Kidney (tissue), 14 donors: ENCODE results near the gene C1orf174. TPM values are rescaled to one million over a fixed set of nuclear protein-coding genes. Genes with fewer than 3 reads are reported as not detected.

Source experiments
- DNase-seq, 5 donors: peaks; one replicate each; pipeline ENCODE4 v3.0.0-alpha.2; 2013 to 2020
- FAIRE-seq: peaks from 2 replicates; lab custom pipeline; 2012; peaks lifted over from hg19 to GRCh38; lab: Jason Lieb, UNC
- H3K27ac ChIP-seq, 2 donors: one replicate each; pipeline ENCODE4 v1.7.0; 2013; ENCODE audit warnings: low read depth in 2 of 2, low read length in 2 of 2, inconsistent platforms in 1 of 2
- H3K27me3 ChIP-seq: one replicate; pipeline ENCODE4 v1.7.1; 2013; ENCODE audit warnings: low read length, inconsistent platforms; ENCODE audit not compliant: control insufficient read depth, insufficient read depth
- H3K36me3 ChIP-seq, 3 donors: one replicate each; pipeline versions ENCODE4 v1.7.0 to v1.7.1; 2013; ENCODE audit warnings: low read length in 3 of 3, control low read depth in 1 of 3, inconsistent platforms in 1 of 3; ENCODE audit not compliant: insufficient read depth in 3 of 3, control insufficient read depth in 2 of 3
- H3K4me1 ChIP-seq, 3 donors: one replicate each; pipeline versions ENCODE4 v1.7.0 to v1.7.1; 2013; ENCODE audit warnings: low read length in 3 of 3, inconsistent platforms in 1 of 3, low read depth in 1 of 3; ENCODE audit not compliant: control insufficient read depth in 2 of 3, insufficient read depth in 2 of 3
- H3K4me3 ChIP-seq, 3 donors: one replicate each; pipeline versions ENCODE4 v1.7.0 to v1.8.1; 2013; ENCODE audit warnings: low read length in 3 of 3, control low read depth in 1 of 3, inconsistent platforms in 1 of 3
- H3K9ac ChIP-seq, 3 donors: one replicate each; pipeline versions ENCODE4 v1.7.0 to v1.7.1; 2013; ENCODE audit warnings: low read length in 3 of 3, control low read depth in 1 of 3, inconsistent platforms in 1 of 3
- H3K9me3 ChIP-seq, 3 donors: one replicate each; pipeline versions ENCODE4 v1.7.0 to v1.7.1; 2013; ENCODE audit warnings: low read length in 3 of 3, control low read depth in 1 of 3, inconsistent platforms in 1 of 3; ENCODE audit not compliant: control insufficient read depth in 2 of 3, insufficient read depth in 1 of 3
- CTCF ChIP-seq: IDR thresholded peaks from 3 replicates; pipeline ENCODE4 v1.5.1; 2012; ENCODE audit warnings: mild to moderate bottlenecking, moderate library complexity, borderline replicate concordance; ENCODE audit not compliant: insufficient read depth; ENCODE audit errors: extremely low read depth
- intact Hi-C: fragments of 100-400 bp; cut with DNase I; formaldehyde crosslinking; loops from one replicate; pipeline ENCODE4 v1.11.1; 2022
- polyA plus RNA-seq: library from polyadenylated mRNA; stranded (reverse); fragments of 350-450 nt; fragmentation: Illumina TruSeq; extraction: RNeasy Lipid Tissue Mini Kit (QIAGEN cat#74804); gene quantifications from one replicate; pipeline ENCODE4 v1.2.3, GENCODE V29; 2014; ENCODE audit warnings: low read depth, low replicate concordance; ENCODE audit not compliant: insufficient read depth
- total RNA-seq: library from RNA; stranded (reverse); fragmentation: NEBNext Ultra II Directional; extraction: Animal tissue kit (Norgen Biotek cat#: 25700); gene quantifications from one replicate; pipeline ENCODE4 v1.2.1, GENCODE V29; 2021
- donor health status: control.
- donor health status: control.
- donor health status: control.
- donor health status: control.
- donor health status: control.
- donor health status: DM: yes; HTN: yes; CAD: no.
- donor health status: Normal renal cell carcinoma (clear cell type).

C1orf174 gene
- total and polyA plus RNA-seq, 2 donors from 2014 or later = 15.9 to 16.8 TPM

GRCh38 chr1:3906672-3907020, 6.6 kb upstream of the C1orf174 start:
- no peak overlapping the region for H3K4me3 ChIP-seq
- H3K9me3 ChIP-seq = no peaks in the 10 kb centered on the region
- H3K27me3 ChIP-seq = no peaks in the 10 kb centered on the region
- H3K27ac ChIP-seq = no peak overlapping the region
- no peak for FAIRE-seq
- TF ChIP-seq CTCF = no peak
- H3K9ac ChIP-seq = no peak overlapping the region
- intact Hi-C loops = no loop called here
- peaks cover 0 to 21% (median 9%) of the 10 kb centered on the region in 3 donors for H3K4me1 ChIP-seq
- H3K36me3 ChIP-seq = no peaks in the 10 kb centered on the region
- peak in 1 of 5 donors; percentile 60 for DNase-seq

- FAIRE-seq = no peak
Measured at GRCh38 chr1:3905953-3906671, 6.0 kb upstream of the C1orf174 start.

GRCh38 chr1:3905266-3905952, 5.3 kb upstream of the C1orf174 start:
- Histone ChIP-seq H3K4me1 (peaks cover 0 to 21% (median 7%) of the 10 kb centered on the region in 3 donors), H3K36me3 (no peaks in the 10 kb centered on the region), H3K4me3 (no peak overlapping the region), H3K9ac (no peak overlapping the region), H3K27ac (no peak overlapping the region), H3K27me3 (no peaks in the 10 kb centered on the region), H3K9me3 (no peaks in the 10 kb centered on the region)
- no peak for TF ChIP-seq CTCF
- DNase-seq (peak in 1 of 5 donors; percentile 60), FAIRE-seq (no peak)
- intact Hi-C loops = no loop called here

More at GRCh38 chr1:3905953-3906671, 6.0 kb upstream of the C1orf174 start:
- DNase-seq = peak in 1 of 5 donors; percentile 69
- Histone ChIP-seq H3K9ac (no peak overlapping the region), H3K4me3 (no peak overlapping the region), H3K9me3 (no peaks in the 10 kb centered on the region), H3K4me1 (peaks cover 0 to 21% (median 9%) of the 10 kb centered on the region in 3 donors), H3K27ac (no peak overlapping the region), H3K27me3 (no peaks in the 10 kb centered on the region), H3K36me3 (no peaks in the 10 kb centered on the region)
- no peak for TF ChIP-seq CTCF
- intact Hi-C loops = no loop called here
